SK-N-DZ (cell line): ENCODE measurements around the gene SMIM26. TPM values are rescaled to one million over a fixed set of nuclear protein-coding genes. Genes with fewer than 3 reads are reported as not detected.
"Not testable (repeated sequence)": the region's sequence is repeated elsewhere in the genome, so short reads cannot be mapped to it uniquely, and the experiment has no call there.

Experiments
- DNase-seq: peaks from one replicate; pipeline ENCODE4 v3.0.0-alpha.2; 2015; ENCODE audit warnings: low spot score
- polyA plus RNA-seq, 2 experiments: library from polyadenylated mRNA; depleted of rRNA; stranded (reverse); fragments of >200 nt; gene quantifications; 2 replicates each; pipeline ENCODE4 v1.2.3, GENCODE V29; 2014

The SMIM26 gene, protein sequence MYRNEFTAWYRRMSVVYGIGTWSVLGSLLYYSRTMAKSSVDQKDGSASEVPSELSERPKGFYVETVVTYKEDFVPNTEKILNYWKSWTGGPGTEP
- 146 and 179 TPM in 2 replicates for polyA plus RNA-seq (2014; cell fraction: cytosol; rRNA removed)
- 116 and 134 TPM in 2 replicates for polyA plus RNA-seq (2014; cell fraction: nucleus; rRNA removed)

DNA sequence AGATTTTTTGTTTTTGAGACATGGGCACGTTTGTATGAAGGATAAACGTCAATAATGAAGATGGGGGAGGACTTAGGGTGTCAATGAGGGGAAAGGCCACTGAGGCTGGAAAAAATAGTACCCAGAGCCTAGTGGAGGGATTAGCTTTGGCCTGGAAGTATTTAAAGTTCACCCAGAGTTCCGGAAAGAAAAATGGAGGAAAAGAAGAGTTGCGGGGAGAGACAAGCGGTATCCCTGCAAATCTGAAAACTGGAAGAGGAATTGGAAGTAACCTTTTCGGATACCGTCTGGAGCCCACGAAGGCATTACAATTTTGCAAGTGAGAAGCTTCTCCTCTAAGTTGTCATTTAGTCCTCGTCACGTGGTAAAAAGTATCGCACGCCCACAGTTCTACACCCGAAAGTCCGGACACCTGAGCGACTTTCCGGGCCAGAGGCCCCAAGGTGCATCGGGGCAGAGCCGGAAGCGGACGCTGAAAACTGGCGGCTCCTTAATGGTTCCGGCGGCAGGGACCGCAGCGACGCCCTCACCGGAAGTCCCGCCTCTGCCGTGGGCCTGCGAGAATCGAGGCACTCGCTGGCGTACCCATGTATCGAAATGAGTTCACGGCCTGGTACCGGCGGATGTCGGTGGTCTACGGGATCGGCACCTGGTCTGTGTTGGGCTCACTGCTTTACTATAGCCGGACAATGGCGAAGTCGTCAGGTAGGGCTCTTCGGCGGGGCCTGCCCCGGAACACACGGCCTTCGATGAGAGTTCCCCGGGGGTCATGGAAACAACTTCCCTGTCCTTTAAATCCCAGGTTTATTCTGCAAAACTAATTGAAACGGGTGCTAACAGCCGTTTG, at the start of gene SMIM26:
TSS of gene SMIM26 (plus strand) at position 541 of the 847 bp plus-strand sequence. CDS start at position 588, 47 bp downstream.
- peak; percentile 87 for DNase-seq

DNA sequence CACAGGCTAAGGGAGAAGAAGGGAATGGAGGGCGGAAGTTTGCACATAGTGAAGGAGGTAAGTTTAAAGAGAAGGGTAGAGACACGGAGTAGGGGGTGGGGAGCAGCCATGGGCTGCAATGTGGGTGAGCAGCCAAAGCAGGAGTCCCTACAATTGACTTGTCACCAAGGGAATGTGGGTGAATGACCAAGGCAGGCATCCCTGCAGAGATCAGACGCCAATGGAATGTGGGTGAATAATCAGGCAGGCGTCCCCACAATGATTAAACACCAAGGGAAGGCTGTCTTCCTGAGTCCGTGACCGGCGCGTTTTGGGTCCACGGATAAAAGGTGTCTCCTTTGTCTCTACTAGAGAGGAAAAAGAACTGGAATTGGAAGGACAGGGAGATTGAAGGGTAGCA, 45.2 kb upstream of the SMIM26 start:
- not testable (repeated sequence) for DNase-seq

DNA sequence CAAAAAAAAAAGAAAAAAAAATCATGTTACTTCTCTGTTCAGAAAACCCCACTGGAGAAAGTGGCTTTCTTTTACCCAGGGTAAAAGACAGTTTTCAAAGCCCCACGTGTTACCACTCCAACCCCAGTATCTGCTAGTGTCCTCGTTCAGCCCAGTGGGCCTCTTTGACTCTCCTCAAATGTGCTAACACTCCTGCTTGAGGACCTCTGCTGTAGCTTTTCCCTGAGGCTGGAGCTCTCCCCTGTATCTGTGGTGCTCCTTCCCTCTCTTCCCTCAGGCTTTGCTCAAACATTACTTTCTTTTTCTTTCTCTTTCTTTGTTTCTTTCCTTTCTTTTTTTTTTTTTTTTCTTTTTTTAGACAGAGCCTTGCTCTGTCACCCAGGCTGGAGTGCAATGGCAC, 44.2 kb upstream of the SMIM26 start:
- no peak for DNase-seq

DNA sequence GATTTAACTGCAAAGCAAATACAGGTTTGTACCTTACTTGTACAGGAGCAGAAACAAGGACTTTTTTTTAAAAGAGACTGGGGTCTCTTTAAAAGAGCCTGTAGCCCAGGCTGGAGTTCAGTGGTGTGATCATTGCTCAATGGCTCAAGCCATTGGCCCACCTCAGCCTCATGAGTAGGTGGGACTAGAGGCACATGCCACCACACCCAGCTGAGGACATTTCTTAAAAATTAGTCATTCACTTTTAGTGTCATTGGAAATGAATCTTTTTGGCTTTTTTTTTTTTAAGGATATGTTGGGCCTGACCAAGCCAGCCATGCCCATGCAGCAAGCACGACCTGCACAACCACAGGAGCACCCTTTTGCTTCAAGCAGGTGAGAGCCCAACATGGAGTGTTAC, 42.6 kb upstream of the SMIM26 start:
- no peak for DNase-seq

DNA sequence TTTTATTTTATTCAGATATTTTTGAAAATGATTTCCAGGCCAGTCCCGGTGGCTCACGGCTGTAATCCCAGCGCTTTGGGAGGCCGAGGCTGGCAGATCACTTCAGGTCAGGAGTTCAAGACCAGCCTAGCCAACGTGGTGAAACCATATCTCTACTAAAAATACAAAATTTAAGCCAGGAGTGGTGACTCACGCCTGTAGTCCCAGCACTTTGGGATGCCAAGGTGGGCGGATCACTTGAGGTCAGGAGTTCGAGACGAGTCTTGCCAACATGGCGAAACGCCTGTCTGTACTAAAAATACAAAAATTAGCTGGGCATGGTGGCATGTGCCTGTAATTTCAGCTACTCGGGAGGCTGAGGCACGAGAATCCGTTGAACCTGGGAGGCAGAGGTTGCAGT, 40.5 kb upstream of the SMIM26 start:
- DNase-seq = not testable (repeated sequence)

DNA sequence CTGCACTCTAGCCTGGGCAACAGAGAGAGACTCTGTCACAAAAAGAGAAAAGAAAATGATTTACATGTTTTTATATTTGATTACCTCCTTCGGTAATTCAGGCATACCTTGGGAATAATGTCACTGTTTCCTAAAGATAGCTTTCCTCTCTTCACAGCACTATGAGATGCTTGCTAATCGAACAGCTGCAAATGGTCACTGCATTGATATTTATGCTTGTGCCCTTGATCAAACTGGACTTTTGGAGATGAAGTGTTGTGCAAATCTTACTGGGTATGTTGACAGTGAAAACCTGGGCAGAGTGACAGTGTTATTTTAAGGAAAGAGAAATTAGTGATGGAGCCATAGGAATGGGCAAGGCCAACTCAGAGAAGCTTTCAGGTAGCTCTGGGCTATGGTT, 39.9 kb upstream of the SMIM26 start:
- DNase-seq = no peak

DNA sequence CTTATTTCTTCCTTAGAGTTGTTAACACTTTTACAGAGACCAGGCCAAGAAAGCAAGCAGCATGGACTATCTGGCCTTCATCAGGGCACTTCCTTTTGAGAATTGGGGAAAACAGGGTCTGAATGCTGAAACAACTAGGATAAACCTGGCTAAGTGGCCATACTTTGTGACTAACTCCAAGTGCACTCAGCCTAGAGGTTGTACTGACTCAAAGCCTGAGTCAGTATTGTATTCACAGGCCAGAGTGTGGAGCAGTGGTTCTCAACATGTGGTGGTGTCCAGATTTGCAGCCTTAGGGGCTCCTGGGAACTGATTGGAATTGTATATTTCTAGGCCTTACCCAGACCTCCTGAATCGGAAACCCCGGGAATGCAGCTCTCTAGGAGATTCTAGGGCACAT, 39.4 kb upstream of the SMIM26 start:
- no peak for DNase-seq

DNA sequence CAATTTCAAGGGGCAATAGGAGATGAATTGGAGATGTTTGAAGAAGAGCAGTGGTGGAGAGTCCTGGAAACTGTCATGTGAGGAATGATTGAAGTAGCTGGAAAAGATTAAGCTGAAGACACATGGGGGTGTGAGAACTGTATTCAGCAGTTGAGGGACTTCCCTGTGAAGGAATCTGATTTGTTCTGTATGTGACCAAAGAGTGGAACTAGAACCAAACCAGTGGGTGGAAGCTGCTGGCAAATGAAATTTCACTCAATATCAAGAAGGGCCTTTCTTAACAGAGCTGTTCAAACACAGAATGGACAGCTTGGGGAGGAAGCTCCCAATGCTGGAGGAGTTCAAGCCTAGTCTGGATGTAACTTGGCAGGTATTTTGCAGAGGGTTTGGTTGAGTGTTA, 38.2 kb upstream of the SMIM26 start:
- DNase-seq = no peak

DNA sequence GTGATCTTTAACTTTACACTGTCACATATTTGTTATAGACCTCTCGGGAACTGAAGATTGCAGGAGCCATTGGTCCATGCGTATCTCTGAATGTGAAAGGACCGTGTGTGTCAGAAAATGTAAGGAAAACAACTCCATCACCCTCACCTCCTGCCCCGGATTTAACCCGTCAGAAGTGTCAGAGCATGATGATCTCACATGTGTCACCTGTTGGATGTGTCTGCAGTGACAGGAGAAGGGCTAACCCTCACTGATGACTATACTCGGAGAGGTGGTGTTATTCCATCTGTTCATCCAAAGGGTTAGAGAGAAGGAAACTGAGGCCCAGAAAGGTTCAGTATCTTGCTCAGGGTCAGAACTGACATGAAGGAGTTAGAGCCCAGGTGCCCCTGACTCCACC, 34.6 kb upstream of the SMIM26 start:
- no peak for DNase-seq

DNA sequence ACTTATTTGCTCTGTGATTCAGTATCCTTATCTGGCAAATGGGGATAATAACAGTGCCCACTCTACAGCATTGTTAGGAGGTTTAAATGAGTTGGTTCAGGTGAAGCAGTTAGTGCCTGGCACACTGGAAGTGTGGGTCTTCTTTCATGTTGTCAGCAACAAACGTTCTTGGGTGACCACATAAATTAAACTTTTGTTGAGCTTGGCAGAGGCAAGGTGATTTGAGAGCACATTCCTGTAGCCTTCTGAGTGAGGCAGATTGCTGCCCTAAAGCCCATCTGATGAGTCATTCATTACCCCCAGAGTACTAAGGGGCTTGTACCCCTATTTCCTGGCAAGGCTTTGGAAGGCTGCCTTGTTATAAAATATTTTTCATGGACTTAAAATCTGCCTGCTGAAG, 33.7 kb upstream of the SMIM26 start:
- no peak for DNase-seq

DNA sequence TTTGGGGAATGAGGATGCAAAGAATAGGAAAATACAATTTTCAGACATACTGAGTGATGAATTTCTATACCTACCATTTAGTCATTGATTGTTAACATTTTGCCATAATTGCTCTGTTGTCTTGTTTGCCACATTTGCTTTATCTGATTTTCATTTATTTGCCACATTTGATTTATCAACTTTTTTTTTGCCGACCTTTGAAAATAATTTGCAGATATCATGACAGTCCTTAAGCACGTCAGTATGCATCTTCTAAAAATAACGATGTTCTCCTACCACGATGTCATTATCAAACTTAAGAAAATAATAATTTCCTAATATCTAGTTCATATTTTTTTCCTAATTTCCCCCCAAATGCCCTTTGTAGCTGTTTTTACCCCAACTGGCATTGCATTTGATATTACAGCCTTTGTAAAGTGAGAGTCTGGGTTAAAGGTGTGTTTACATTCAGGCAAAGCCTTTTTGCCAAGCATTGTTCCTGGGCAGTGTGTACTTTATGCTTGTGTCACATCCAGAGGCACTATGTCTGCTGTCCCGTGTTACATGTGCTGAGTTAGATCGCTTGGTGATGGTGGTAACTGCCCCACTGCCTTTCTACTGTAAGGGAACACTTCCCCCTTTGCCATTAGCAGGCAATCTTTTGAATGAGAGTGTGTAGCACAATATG, 33.1 kb upstream of the SMIM26 start:
- no peak for DNase-seq

DNA sequence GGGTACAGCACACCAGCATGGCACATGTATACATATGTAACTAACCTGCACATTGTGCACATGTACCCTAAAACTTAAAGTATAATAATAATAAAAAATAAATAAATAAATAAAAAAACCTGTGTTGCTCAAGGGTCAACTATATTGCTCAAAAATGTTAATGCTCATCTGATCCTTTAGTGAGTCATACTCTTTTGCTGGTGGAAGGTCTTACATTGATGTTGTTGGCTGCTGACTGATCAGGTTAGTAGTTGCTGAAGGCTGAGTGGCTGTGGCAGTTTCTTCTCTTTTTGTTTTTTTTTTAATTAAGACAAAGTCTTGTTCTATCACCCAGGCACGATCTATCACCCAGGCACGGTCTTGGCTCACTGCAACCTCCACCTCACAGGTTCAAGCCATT, 29.6 kb upstream of the SMIM26 start:
- DNase-seq = no peak

DNA sequence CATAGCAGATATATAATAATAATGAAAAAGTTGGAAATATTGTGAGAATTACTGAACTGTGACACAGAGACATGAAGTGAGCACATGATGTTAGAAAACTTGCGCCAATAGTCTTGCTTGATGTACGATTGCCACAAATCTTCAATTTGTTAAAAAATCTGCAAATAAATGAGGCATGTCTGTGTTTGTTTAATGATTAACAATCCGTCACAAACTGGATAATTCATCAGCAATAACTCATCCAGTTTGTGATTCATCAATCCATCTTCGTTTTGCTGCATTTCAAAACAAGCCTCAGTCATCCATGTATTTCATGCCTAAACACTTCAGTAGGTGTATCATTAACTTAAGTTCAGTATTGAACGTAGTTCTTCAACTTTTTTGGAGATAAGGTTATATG, 25.5 kb upstream of the SMIM26 start:
- no peak for DNase-seq

DNA sequence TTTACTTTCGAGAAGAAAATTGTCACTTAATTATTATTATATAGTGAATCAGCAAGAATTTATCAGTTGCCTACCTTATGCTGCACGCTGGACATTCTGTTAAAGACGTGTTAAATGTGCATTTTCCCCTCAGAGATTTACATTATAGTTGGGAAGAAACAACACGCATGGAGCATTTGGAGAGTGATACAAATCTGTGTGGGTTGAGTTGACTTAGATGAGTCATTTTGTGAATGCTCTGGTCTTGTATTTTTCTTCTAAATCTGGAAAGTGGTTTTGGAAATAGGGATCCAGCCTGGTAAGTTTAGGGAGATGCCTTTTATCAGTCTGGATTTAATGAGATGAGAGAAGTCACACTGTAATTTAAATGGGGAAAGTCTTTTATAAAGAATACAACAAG, 24.0 kb upstream of the SMIM26 start:
- no peak for DNase-seq

DNA sequence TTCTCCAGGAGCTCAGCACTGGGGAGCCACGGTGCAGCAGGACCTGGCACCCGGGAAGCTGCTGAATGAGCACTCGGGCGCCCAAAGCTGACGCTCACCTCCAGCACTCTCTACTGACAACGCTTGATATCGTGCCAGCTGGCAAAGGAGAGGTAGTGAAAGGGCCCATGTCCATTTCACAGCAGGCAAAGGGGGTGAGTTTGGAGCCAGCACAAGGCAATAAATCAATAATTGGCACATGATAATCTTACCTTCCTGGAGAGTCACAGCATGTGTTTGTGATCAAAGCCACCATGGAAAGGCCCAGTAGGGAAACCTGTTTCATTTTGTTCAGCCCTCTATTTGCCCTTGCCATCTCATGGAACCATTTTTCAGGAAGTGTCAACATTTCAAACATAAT, 23.3 kb upstream of the SMIM26 start:
- no peak for DNase-seq

DNA sequence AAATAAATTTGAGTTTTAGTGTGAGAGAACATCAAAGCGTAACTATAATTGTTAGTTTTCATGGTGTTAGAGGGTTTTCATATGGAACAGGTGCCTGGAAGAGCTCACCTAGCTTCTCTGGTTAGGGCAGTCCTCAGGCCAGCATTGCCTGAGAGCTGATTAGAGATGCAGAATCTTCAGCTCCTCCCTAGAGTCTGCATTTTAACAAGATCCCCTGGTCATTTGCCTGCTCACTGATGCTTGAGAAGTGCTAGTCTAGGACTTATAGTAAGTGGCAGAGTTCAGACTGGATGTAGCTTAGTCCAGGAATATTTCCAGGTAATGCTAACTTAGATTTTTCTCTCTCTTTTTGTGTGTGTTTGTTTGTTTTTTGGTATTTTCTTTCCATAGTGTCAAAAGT, 21.7 kb upstream of the SMIM26 start:
- no peak for DNase-seq

DNA sequence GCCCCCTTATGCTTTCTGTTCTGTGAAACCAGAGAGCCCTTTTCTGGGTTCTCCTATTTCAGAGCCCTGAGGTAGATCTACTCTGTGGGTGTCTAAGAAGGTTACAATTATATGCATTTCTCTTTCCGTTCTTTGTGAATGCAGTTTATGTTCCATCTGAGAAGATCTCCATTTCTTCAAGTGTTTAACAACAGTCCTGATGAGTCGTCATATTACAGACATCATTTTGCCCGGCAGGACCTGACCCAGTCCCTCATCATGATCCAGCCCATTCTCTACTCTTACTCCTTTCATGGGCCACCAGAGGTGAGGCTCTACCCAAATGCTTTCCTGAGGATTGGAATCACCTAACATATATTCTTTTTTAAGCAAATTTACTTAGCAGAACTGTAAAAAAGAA, 18.8 kb upstream of the SMIM26 start:
- no peak for DNase-seq

DNA sequence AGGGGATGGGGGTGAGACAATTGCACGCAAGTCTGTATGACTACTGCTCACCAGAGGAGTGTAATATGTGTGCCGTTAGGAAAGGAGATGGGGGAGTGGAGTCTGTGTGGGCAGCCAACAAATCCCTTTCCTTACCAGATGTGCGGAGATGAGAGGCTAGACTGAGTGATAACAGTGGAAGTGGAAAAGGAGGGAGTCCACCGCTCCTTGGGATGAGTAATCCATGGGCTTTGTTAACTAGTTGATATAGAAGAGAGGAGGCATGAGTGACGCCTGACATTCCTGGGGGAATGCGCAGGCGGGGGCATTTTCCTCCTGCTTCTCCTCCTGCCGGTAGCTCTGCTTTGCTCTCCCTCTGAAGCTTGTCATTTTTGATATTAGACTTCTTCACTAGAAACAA, 13.5 kb upstream of the SMIM26 start:
- DNase-seq = no peak

DNA sequence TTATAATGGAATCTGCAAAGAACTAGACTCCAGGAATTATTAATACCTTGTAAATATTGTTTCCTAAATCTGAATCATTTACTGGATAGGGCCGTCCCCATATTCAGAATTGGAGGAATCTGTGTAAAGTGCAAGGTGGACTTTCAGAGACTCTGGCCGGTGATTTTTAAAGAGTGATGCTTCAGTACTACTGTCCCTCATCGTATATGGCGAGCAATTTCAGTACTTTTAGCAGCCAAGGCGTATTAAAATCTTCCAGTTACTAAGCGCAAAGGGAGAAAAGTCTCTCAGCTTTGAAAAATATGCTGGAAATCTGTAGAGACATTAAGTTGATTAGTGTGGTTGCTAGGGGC, 483 bp downstream of the SMIM26 start:
- no peak for DNase-seq

DNA sequence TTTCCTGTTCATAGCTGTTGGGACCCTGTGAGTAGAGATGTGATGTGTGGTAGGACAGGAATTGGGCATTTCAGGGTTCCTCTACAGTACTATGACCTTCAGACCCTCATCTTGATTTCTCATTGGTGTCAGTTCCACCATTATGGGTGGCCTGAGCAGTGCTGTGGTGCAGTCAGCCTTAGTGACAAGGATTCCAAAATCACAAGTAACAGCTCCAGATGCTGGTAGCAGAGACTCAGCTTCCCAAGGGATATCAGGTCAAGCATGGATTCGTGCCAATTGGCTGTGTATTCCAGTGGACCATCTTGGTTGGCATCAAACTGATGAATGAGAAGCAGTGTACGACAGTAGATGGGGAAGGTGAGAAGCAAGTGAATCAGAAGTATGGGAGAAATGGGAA, 3.8 kb downstream of the SMIM26 start:
- DNase-seq = no peak

DNA sequence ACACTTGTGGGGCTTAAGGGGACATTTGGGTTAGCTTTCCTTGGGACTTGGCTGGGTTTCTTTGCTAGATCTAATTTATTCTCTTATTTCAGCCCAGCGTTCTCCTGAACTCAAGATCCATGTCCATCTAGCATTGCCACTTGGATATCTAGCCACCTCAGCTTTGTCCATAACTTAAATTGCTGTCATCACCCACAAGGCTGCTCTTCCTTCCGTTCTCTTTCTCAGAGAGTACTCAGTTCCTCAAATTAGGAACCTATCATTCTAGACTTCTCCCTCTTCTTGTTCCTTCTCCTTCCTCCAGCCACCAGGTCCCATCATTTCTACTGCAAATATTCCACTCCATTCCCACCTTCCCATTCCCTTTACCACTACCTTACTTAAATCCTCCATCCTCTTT, 4.3 kb downstream of the SMIM26 start:
- no peak for DNase-seq

DNA sequence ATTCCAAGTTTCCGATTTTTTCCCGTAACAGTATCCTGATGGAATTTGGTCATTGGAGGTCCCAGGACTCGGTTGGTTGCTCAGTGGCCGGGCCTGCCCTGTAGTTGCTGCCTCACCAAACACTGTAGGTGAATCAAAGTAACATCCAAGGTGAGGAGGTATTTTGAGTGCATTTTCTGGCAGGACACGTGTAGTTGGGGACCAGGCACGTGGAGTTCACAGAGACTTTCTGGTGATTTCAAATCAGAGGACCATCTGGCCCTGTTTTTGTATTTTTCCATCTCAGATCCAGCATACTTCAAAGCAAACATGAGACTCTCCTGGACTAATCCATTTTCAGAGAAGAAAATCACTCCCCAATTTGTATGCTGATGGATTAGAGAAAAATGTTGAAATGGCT, 10.7 kb downstream of the SMIM26 start:
- no peak for DNase-seq

DNA sequence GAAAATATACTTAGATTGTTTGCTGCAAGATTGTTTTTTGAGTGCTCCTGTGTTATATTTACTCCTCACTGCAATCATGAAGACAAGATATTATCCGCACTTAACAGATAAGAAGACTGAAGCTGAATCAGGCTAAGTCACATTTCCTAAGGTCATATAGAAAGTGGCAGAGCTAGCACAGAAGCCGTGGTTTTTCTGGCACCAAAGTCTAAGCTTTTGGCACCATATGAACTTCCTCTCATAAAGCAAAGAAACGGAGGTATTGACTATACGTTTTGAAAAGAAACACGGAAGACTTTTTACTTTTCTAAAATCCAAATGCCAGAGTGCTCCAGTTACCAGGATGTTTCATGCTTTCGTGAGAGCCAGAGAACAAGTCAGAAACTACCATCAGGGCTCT, 11.3 kb downstream of the SMIM26 start:
- no peak for DNase-seq
